Panc1 (cell line): ENCODE data around the gene HLA-DOB. TPM values are rescaled to one million over a fixed set of nuclear protein-coding genes. Genes with fewer than 3 reads are reported as not detected.

Experiments
- ATAC-seq: fragments of 200-7000 bp; cut with Tn5 transposase; 2 replicates; pipeline ENCODE4 v1.9.1; 2020; ENCODE audit warnings: mild to moderate bottlenecking, moderate library complexity
- BruUV-seq: library from RNA; stranded (reverse); fragments of 400-500 nt; replicated peaks from 2 replicates; lab custom pipeline; 2021; lab: Mats Ljungman, UMichigan
- CTCF ChIA-PET: fragments of 300-600 bp; sonication (Branson Sonifier 250); formaldehyde crosslinking; loops from one replicate; lab custom pipeline; 2022; ENCODE audit warnings: antibody characterized with exemption; lab: Charles Lee
- POLR2A ChIA-PET: fragments of 300-600 bp; sonication (Branson Sonifier 250); formaldehyde crosslinking; loops from one replicate; lab custom pipeline; 2022; ENCODE audit warnings: antibody characterized with exemption; lab: Charles Lee
- DNase-seq: peaks from one replicate; pipeline ENCODE4 v3.0.0-alpha.2; 2010; ENCODE audit warnings: low read depth, low spot score
- H3K27ac ChIP-seq: 2 replicates; pipeline ENCODE4 v1.5.1; 2011; ENCODE audit warnings: mild to moderate bottlenecking, low read length, inconsistent platforms
- H3K27me3 ChIP-seq: fragments of 200-500 bp; sonication (Bioruptor generic); 2 replicates; pipeline ENCODE4 v1.6.0; 2014; ENCODE audit warnings: low read length, inconsistent platforms; ENCODE audit not compliant: control insufficient read depth, insufficient read depth
- H3K36me3 ChIP-seq: fragments of 200-500 bp; sonication (Bioruptor generic); 2 replicates; pipeline ENCODE4 v1.5.1; 2014; ENCODE audit warnings: inconsistent platforms, mild to moderate bottlenecking, low read length, moderate library complexity; ENCODE audit not compliant: control insufficient read depth, insufficient read depth
- H3K4me1 ChIP-seq: 2 replicates; pipeline ENCODE4 v1.5.1; 2011; ENCODE audit warnings: inconsistent platforms, mild to moderate bottlenecking, low read length, moderate library complexity; ENCODE audit not compliant: control insufficient read depth, insufficient read depth
- H3K4me3 ChIP-seq, 2 experiments: 2 replicates each; pipeline ENCODE4 v1.5.1; 2011 to 2012; ENCODE audit warnings: low read depth in 2 of 2, low read length in 2 of 2, mild to moderate bottlenecking in 2 of 2, inconsistent platforms in 1 of 2, moderate library complexity in 1 of 2
- H3K9me3 ChIP-seq: fragments of 200-500 bp; sonication (Bioruptor generic); 2 replicates; pipeline ENCODE4 v1.5.1; 2014; ENCODE audit warnings: low read depth, mild to moderate bottlenecking, inconsistent platforms, low read length, moderate library complexity; ENCODE audit not compliant: control insufficient read depth, insufficient read depth
- CTCF ChIP-seq: fragments of 450-650 bp; IDR thresholded peaks from 2 replicates; pipeline ENCODE4 v1.5.1; 2017; ENCODE audit warnings: mild to moderate bottlenecking
- POLR2AphosphoS5 ChIP-seq: IDR thresholded peaks from 2 replicates; pipeline ENCODE4 v1.6.1; 2012; ENCODE audit warnings: mild to moderate bottlenecking, low read depth, low read length, moderate library complexity
- REST ChIP-seq, 2 experiments: IDR thresholded peaks; 2 replicates each; pipeline ENCODE4 v1.6.1; 2011 to 2012; ENCODE audit warnings: low read depth in 2 of 2, control low read depth in 1 of 2, low read length in 1 of 2, mild to moderate bottlenecking in 1 of 2, moderate library complexity in 1 of 2; ENCODE audit not compliant: insufficient read depth in 1 of 2
- SIN3A ChIP-seq: IDR thresholded peaks from 2 replicates; pipeline ENCODE4 v1.6.1; 2012; ENCODE audit warnings: low read depth, mild to moderate bottlenecking, low read length, moderate library complexity, borderline replicate concordance; ENCODE audit not compliant: insufficient read depth
- TCF7L2 ChIP-seq: IDR thresholded peaks from 2 replicates; pipeline ENCODE4 v1.6.1; 2011; ENCODE audit warnings: mild to moderate bottlenecking, low read depth, low read length, inconsistent platforms
- in situ Hi-C: cut with HindIII; loops from 2 replicates; pipeline ENCODE4 v1.10.0; 2016; ENCODE audit warnings: low sequenced_read_pairs, low pct_unique_long_range_greater_than_20kb
- intact Hi-C: fragments of 100-400 bp; cut with micrococcal nuclease; formaldehyde crosslinking; loops from one replicate; pipeline ENCODE4 v1.10.0; 2022; ENCODE audit not compliant: unreplicated experiment
- total RNA-seq: library from RNA; stranded (reverse); gene quantifications from one replicate; pipeline ENCODE4 v1.2.1, GENCODE V29; 2021; ENCODE audit not compliant: unreplicated experiment

Gene HLA-DOB
- total RNA-seq, 1 experiment from 2014 or later, result 0.39 TPM

GRCh38 chr6:32844839-32845383 is 28.1 kb upstream of the HLA-DOB start:
- CTCF ChIA-PET, result interaction anchor here (0.9 kb wide), 1 partner anchor 9 kb away, joined by 3 read pairs; the partner anchor contains the start of genes PSMB9 and TAP1
- BruUV-seq, result no TSS peak
- in situ Hi-C loops, result no loop called here

More at GRCh38 chr6:32844839-32845383, 28.1 kb upstream of the HLA-DOB start:
- ATAC-seq (no peak), DNase-seq (no peak)
- H3K27ac ChIP-seq, result peak overlapping the region; percentile 49; the same call in 1 of the 2 replicates
- TF ChIP-seq CTCF, result no peak
- no peak for TF ChIP-seq TCF7L2
- no peak for TF ChIP-seq REST (IDR thresholded peaks at IDR 0.05; ENCODE audit: insufficient read depth in 1 of 2, low read depth in 2 of 2, low read length in 1 of 2)
- no peak for TF ChIP-seq POLR2AphosphoS5
- no peak for TF ChIP-seq SIN3A
- no peaks in the 10 kb centered on the region for H3K27me3 ChIP-seq
- intact Hi-C loops, result no loop called here
- no peaks in the 10 kb centered on the region for H3K9me3 ChIP-seq
- POLR2A ChIA-PET, result interaction anchor here (0.6 kb wide), 1 partner anchor 9 kb away, joined by 3 read pairs; the partner anchor contains the start of genes PSMB9 and TAP1
- peak overlapping the region; percentile 73 to 77 for H3K4me3 ChIP-seq
- no peaks in the 10 kb centered on the region for H3K36me3 ChIP-seq
- peaks cover 7% of the 10 kb centered on the region for H3K4me1 ChIP-seq
